Left ventricle myocardium inferior (tissue), 1 donor: ENCODE data around the gene AKAP8. TPM values are rescaled to one million over a fixed set of nuclear protein-coding genes. Genes with fewer than 3 reads are reported as not detected.
"Not testable (repeated sequence)": the region's sequence is repeated elsewhere in the genome, so short reads cannot be mapped to it uniquely, and the experiment has no call there.

Experiments used
- DNase-seq: peaks from one replicate; pipeline ENCODE4 v3.0.0-alpha.2; 2020
- H3K27ac ChIP-seq: fragments of 200-600 bp; replicated peaks from 2 replicates; pipeline ENCODE4 v1.8.0; 2021
- H3K27me3 ChIP-seq: fragments of 200-600 bp; 2 replicates; pipeline ENCODE4 v1.8.0; 2021; ENCODE audit warnings: low read depth
- H3K36me3 ChIP-seq: fragments of 200-600 bp; 2 replicates; pipeline ENCODE4 v1.8.0; 2021
- H3K4me1 ChIP-seq: fragments of 200-600 bp; 2 replicates; pipeline ENCODE4 v1.8.0; 2021
- H3K4me3 ChIP-seq: fragments of 200-600 bp; 2 replicates; pipeline ENCODE4 v1.8.0; 2021; ENCODE audit warnings: mild to moderate bottlenecking, moderate library complexity
- H3K9me3 ChIP-seq: fragments of 200-600 bp; replicated peaks from 2 replicates; pipeline ENCODE4 v1.8.0; 2021
- intact Hi-C: fragments of 100-400 bp; cut with micrococcal nuclease; formaldehyde crosslinking; loops from one replicate; pipeline ENCODE4 v1.11.0; 2022
- total RNA-seq: library from RNA; stranded (reverse); fragmentation: NEBNext Ultra II Directional; extraction: Animal tissue kit (Norgen Biotek cat#: 25700); gene quantifications from one replicate; pipeline ENCODE4 v1.2.1, GENCODE V29; 2021
- TF ChIP-seq, protein P1 (sequence below): fragments of 200-600 bp; IDR thresholded peaks from 2 replicates; pipeline ENCODE4 v1.8.0; 2021; ENCODE audit warnings: antibody characterized with exemption, mild to moderate bottlenecking, borderline replicate concordance
- donor health status: DM: no; HTN: yes; CAD: no; lungs with severe emphysema.

AKAP8 gene
- total RNA-seq, 1 donor from 2014 or later, result 21.8 TPM

DNA sequence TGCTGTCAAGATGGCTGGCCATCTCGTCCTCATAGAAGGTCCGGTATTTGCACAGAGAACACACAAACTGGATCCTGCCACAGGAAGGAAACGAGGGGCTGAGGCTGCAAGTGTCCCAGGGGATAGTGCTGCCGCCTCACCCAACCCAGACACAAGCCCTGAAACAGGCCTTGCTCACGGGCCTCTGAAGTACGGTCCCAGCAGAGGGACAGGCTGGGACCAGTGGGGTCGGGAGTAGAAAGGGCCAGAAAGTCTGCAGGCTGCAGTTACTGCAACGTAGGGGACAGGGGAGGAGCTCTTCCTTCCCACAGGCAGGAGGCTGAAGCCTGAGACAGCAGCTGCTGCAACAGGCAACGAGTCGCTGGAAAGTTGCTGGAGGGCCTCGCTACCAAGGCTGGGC is 18.2 kb upstream of the AKAP8 start:
- H3K4me3 ChIP-seq, result no peak overlapping the region
- TF ChIP-seq, protein P1, sequence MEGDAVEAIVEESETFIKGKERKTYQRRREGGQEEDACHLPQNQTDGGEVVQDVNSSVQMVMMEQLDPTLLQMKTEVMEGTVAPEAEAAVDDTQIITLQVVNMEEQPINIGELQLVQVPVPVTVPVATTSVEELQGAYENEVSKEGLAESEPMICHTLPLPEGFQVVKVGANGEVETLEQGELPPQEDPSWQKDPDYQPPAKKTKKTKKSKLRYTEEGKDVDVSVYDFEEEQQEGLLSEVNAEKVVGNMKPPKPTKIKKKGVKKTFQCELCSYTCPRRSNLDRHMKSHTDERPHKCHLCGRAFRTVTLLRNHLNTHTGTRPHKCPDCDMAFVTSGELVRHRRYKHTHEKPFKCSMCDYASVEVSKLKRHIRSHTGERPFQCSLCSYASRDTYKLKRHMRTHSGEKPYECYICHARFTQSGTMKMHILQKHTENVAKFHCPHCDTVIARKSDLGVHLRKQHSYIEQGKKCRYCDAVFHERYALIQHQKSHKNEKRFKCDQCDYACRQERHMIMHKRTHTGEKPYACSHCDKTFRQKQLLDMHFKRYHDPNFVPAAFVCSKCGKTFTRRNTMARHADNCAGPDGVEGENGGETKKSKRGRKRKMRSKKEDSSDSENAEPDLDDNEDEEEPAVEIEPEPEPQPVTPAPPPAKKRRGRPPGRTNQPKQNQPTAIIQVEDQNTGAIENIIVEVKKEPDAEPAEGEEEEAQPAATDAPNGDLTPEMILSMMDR, result no peak
- peaks cover 85% of the 10 kb centered on the region for H3K36me3 ChIP-seq
- H3K4me1 ChIP-seq, result peaks cover 50% of the 10 kb centered on the region
- DNase-seq, result no peak
- H3K27ac ChIP-seq, result no peak overlapping the region
- no peaks in the 10 kb centered on the region for H3K9me3 ChIP-seq
- intact Hi-C loops, result no loop called here
- H3K27me3 ChIP-seq, result no peaks in the 10 kb centered on the region

DNA sequence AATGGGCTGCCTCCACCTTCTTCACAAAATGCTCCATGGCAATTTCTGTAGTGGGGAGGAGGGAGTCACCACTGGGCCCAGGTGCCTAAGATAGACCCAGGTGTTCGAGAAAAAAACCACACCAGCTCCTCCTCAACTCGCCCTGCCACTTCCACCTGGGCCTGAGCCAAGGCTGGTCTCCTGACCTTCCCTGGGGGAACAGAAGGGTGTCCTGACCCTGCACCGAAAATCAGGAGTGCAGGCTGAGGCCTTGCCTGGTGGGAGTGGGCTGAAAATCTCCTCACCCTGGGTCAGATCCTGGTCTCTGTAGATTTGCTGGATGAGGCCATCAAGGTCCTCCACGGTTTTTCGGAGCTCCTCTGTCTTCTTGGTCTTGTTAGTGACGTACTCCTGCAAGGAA is 17.6 kb upstream of the AKAP8 start:
- H3K36me3 ChIP-seq, result peaks cover 88% of the 10 kb centered on the region
- no peaks in the 10 kb centered on the region for H3K9me3 ChIP-seq
- H3K4me3 ChIP-seq, result no peak overlapping the region
- DNase-seq, result no peak
- no peaks in the 10 kb centered on the region for H3K27me3 ChIP-seq
- TF ChIP-seq, protein P1, result no peak
- intact Hi-C loops, result no loop called here
- H3K27ac ChIP-seq, result no peak overlapping the region
- H3K4me1 ChIP-seq, result peaks cover 44% of the 10 kb centered on the region

DNA sequence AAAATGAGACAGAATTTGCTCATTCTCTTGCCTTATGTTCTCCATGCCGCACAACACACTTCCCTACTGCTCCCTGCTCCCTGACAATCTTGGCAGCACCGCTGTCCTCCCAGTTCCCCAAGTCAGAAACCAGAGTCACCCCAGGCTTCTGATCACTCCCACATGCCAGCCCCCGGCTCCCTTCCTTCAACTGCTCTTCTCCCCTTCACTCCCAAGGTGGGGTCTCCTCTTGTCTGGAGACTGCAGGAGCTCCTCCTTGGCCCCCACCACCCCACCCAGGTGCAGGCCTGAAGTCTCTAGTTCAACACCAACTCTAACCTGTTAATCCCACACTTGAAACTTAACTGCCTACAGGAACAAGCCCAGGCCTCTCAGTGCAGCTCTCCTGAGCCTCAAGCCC is 16.8 kb upstream of the AKAP8 start:
- no peak for DNase-seq
- H3K9me3 ChIP-seq, result no peaks in the 10 kb centered on the region
- TF ChIP-seq, protein P1, result no peak
- H3K27ac ChIP-seq, result no peak overlapping the region
- no peak overlapping the region for H3K4me3 ChIP-seq
- H3K27me3 ChIP-seq, result no peaks in the 10 kb centered on the region
- H3K4me1 ChIP-seq, result peaks cover 36% of the 10 kb centered on the region
- intact Hi-C loops, result no loop called here
- peaks cover 95% of the 10 kb centered on the region for H3K36me3 ChIP-seq

DNA sequence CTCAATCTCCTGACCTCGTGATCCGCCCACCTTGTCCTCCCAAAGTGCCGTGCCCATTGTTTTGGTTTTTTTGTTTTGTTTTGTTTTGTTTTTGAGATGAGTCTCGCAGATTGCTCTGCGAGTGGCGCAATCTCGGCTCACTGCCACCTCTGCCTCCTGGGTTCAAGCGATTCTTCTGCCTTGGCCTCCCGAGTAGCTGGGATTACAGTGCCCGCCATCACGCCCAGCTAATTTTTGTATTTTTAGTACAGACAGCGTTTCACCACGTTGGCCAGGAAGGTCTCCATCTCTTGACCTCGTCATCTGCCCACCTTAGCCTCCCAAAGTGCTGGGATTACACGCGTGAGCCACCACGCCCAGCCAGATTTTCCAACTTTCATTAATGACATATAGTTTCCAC is 15.7 kb upstream of the AKAP8 start:
- H3K27me3 ChIP-seq, H3K27ac ChIP-seq, DNase-seq, H3K9me3 ChIP-seq, H3K4me3 ChIP-seq, intact Hi-C loops: not testable (repeated sequence)
- Histone ChIP-seq H3K36me3 (peaks cover 84% of the 10 kb centered on the region), H3K4me1 (peaks cover 28% of the 10 kb centered on the region)

DNA sequence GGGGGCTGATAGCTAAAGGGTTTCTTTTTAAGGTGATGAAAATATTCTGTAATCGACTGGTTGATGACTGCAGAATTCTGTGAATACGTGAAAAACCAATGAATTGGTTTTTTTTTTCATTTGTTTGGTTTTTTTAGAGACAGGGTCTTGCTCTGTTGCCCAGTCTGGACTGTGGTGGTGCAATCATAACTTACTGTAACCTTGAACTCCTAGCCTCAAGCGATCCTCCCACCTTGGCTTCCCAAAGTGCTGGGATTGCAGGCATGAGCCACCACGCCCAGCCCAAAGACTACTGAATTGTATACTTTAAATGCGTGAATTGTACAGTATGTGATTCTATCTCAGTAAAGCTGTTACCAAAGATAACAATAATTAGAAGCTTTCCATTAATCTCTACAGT is 14.8 kb upstream of the AKAP8 start:
- no peak for DNase-seq
- no peak overlapping the region for H3K27ac ChIP-seq
- intact Hi-C loops, result no loop called here

DNA sequence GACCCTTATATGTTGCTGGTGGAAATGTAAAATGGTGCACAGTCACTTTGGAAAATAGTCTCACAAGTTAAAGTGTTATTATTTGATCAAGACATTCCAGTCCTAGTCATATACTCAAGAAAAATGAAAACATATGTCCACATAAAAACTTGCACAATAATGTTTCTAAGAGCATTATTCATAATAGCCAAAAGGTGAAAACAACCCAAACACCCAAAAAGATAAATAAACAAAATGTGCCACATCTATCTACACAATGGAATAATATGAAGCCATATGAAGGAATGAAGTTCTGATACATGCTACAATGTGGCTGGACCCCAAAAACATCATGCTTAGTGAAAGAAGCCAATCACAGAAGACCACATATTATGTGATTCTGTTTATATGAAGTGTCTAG is 14.4 kb upstream of the AKAP8 start:
- TF ChIP-seq, protein P1, result no peak
- DNase-seq, result no peak
- peaks cover 77% of the 10 kb centered on the region for H3K36me3 ChIP-seq
- H3K27me3 ChIP-seq, result no peaks in the 10 kb centered on the region
- H3K4me3 ChIP-seq, result no peak overlapping the region
- intact Hi-C loops, result no loop called here
- no peak overlapping the region for H3K27ac ChIP-seq
- no peaks in the 10 kb centered on the region for H3K9me3 ChIP-seq
- peaks cover 25% of the 10 kb centered on the region for H3K4me1 ChIP-seq

More for the DNA sequence above, 14.8 kb upstream of the AKAP8 start:
- Histone ChIP-seq H3K4me1 (peaks cover 25% of the 10 kb centered on the region), H3K27me3 (no peaks in the 10 kb centered on the region), H3K9me3 (no peaks in the 10 kb centered on the region), H3K36me3 (peaks cover 79% of the 10 kb centered on the region), H3K4me3 (no peak overlapping the region)
- TF ChIP-seq, protein P1, result no peak
